HG03135 (cell line): ENCODE measurements around the gene PURA.

ENCODE experiments used
- ATAC-seq: cut with Tn5 transposase; IDR thresholded peaks from one replicate; pipeline ENCODE4 v1.9.1; 2021; ENCODE audit warnings: mild to moderate bottlenecking, moderate library complexity; ENCODE audit not compliant: unreplicated experiment

Gene PURA

DNA sequence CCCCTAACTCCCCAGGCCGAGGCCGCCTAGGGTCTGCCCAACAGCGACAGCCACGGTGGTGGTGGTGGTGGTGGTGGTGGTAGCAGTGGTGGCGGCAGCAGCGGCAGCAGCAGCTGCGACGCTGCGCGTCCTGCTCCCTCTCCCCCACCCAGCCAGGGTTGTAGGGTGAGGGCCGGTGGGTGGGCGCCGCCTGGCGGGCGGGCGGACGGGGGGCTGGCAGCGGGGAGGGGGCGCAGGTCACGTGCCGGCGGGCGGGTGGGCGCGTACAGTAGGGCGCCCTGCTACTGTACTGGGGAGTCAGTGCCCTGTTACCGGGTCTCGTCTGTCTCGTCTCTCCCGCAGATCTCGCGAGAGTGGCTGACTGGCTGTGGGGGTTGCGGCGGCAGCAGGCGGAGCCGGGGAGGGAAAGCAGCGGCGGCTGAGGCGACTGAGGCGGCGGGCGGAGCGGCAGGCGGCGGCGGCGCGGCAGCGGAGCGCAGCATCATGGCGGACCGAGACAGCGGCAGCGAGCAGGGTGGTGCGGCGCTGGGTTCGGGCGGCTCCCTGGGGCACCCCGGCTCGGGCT lies at the start of gene PURA:
PURA (plus strand) TSS at position 411 of the 565 bp plus-strand sequence; CDS start at position 484, 73 bp downstream.
- ATAC-seq: peak; percentile 88

- no peak for ATAC-seq
Measured at GRCh38 chr5:140072812-140073211, 41.1 kb upstream of the PURA start.

- ATAC-seq: no peak
Measured at GRCh38 chr5:140073296-140073695, 40.6 kb upstream of the PURA start.

- no peak for ATAC-seq
Measured at GRCh38 chr5:140075371-140075770, 38.5 kb upstream of the PURA start.

DNA sequence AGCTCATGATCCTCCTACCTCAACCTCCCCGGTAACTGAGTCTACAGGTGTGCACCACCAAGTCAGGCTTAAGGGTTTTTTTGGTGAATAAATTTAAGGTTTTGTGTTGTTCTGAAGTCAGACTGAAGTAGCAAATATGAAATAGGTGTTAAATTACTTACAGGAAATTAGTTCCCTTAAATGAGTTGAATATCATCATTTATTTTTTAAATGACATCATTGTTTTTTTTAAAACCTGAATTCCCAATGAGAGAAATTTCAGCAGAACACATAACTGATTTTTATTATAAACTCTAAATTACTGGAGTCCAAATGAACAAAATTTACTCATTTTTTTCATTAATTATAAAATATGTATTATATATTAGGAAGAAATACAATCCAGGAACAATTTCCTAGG lies 37.8 kb upstream of the PURA start:
- no peak for ATAC-seq

- ATAC-seq: no peak
Measured at GRCh38 chr5:140076788-140077187, 37.1 kb upstream of the PURA start.

GRCh38 chr5:140083120-140083519 lies 30.8 kb upstream of the PURA start:
- ATAC-seq: no peak

DNA sequence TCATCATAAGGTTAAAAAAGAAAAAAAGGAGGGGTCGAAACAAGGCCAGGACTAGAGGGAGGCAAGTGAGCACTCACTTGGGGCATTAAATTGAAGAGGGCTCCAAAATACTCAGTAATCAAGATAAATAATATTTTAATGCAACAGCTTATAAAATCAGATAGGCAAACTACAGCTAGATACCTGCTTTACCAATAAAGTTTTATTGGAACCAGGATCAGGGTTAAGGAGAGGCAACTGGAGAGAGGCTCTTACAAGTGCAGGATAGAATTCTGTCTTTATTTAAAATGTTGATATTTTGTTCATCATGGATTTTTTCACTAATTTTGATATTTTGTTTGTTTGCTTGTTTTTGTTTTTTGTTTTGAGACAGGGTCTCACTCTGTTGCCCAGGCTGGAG lies 30.3 kb upstream of the PURA start:
- no peak for ATAC-seq

DNA sequence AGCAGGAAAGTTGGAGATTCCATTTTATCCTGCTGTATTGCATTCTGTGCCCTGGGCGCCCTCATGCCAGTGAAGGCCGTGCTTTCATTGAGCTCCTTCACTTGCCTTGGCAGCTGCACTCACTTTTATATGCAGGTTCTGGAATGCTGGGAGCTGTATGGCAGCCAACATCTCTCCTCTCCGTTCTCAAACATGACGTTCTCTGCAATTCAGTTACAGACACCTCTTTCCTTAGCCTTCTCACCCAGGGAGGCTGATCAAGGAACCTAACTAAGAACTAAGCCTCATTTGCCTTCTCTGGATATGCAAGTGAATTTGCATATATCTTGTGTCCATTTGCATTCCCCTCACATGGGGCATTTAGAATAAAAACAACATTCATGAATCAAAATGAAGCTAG lies 29.4 kb upstream of the PURA start:
- no peak for ATAC-seq

- ATAC-seq: no peak
Measured at GRCh38 chr5:140090251-140090650, 23.7 kb upstream of the PURA start.

DNA sequence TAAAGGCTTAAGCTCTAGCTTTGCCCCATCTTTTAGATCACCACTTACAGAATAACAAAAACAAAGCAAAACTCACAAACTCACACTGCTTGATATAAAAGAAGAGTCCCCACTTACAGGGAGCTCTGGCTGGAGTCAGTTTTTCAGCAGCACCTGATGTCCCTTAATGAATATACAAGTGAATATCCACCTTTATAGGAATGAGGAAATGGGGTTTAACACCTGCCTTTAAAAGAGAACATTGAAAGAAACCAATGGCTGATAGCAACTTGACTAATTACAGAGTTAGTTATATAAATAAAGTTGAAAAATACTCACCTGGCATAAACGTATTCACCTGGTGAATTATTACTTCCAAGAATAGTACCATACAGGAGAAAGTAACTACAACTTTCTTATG lies 20.7 kb upstream of the PURA start:
- no peak for ATAC-seq

GRCh38 chr5:140093866-140094265 lies 20.0 kb upstream of the PURA start:
- ATAC-seq: no peak

DNA sequence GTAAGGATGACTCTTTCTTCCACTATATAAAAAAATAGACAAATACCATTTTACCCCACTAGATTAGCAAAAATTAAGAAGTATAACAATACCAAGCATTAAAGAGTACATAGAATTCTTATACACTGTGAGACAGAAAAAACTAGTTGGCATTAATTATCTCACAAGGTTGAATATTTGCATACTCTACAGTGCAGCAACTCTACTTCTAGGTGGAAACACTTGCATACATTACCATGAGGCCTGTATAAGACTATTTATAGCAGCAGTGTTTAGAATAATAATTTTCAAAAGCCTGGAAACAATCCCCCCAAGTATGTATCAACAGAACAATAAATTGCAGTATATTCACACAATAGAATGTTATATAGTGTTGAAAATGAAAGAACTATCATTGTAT lies 19.0 kb upstream of the PURA start:
- ATAC-seq: no peak

GRCh38 chr5:140101179-140101578 lies 12.7 kb upstream of the PURA start:
- ATAC-seq: no peak

DNA sequence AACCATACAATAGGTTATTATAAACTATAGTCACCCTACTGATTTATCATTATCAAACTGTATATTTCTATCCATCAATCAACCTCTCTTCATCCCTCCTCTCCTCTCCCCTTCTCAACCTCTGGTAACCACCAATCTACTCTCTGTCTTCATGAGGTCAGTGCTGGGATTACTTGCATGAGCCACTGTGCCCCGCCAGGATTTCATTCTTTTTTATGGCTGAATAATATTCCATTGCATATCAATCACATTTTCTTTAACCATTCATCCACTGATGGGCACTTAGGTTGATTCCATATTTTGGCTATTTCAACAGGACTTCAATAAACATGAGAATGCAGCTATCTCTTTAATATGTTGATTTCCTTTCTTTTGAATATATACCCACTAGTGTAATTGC lies 10.8 kb upstream of the PURA start:
- no peak for ATAC-seq

DNA sequence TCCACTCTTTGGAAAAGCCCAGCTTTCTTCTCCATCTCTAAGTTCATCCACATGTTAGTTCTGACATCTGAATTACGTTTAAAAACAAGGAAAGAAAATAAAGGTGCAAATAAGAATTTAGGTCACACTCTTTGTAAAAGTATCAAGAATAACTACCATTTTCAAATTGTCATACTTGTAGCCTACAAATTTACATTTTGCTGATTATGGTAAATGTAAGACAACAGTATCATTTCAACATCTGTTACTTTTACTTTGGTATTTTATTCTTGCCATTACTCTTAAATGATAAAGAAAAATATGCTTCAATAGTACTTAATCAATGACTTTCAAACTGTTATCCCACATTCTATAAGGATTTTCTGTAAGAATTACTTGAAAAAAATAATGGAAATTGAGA lies 9.8 kb upstream of the PURA start:
- ATAC-seq: no peak

- no peak for ATAC-seq
Measured at GRCh38 chr5:140106101-140106500, 7.8 kb upstream of the PURA start.

GRCh38 chr5:140106805-140107311 lies 7.1 kb upstream of the PURA start:
- ATAC-seq: no peak

GRCh38 chr5:140107312-140108092 lies 6.4 kb upstream of the PURA start:
- peak; percentile 88 for ATAC-seq

GRCh38 chr5:140108093-140109017 lies 5.6 kb upstream of the PURA start:
- ATAC-seq: peak; percentile 1

- ATAC-seq: no peak
Measured at GRCh38 chr5:140109018-140109758, 4.7 kb upstream of the PURA start.
